Adipocyte (in vitro differentiated cells): ENCODE results near the gene CDKN2B-AS1.

ENCODE experiments used
- DNase-seq: peaks from one replicate; pipeline ENCODE4 v3.0.0-alpha.2; 2015; ENCODE audit warnings: low read depth
- H3K27me3 ChIP-seq: replicated peaks from 2 replicates; pipeline ENCODE4 v1.7.0; 2013; ENCODE audit warnings: mild to moderate bottlenecking, low read length, moderate library complexity; ENCODE audit not compliant: control insufficient read depth, insufficient read depth
- H3K36me3 ChIP-seq: 2 replicates; pipeline ENCODE4 v1.7.0; 2013; ENCODE audit warnings: low read length, mild to moderate bottlenecking, moderate library complexity; ENCODE audit not compliant: control insufficient read depth, insufficient read depth, severe bottlenecking
- H3K4me1 ChIP-seq: 2 replicates; pipeline ENCODE4 v1.7.0; 2013; ENCODE audit warnings: mild to moderate bottlenecking, low read length, moderate library complexity; ENCODE audit not compliant: control insufficient read depth, insufficient read depth
- H3K4me3 ChIP-seq: 2 replicates; pipeline ENCODE4 v1.7.0; 2013; ENCODE audit warnings: mild to moderate bottlenecking, low read length, moderate library complexity
- H3K9ac ChIP-seq: 2 replicates; pipeline ENCODE4 v1.7.0; 2013; ENCODE audit warnings: mild to moderate bottlenecking, low read length, moderate library complexity
- H3K9me3 ChIP-seq: 2 replicates; pipeline ENCODE4 v1.7.0; 2013; ENCODE audit warnings: mild to moderate bottlenecking, low read length, moderate library complexity; ENCODE audit not compliant: control insufficient read depth

CDKN2B-AS1 gene

DNA sequence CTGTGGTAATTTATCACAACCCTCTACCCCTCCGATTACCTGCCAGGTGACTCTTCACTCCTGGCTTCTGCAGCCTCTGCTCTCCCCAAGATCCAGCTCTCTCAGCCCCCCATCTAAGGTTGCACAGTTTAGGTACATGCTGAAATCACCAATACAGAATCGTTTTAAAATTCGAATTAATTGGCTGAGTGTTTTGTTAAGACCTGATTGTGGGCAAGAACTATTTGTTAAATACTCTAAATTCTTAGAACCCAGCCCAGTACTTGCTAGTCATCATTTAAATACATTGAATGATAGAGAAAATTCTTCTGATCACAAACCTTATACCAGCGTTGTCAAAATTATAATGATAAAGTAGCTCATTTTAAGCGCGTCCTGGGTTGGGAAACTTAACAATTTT, 162.0 kb downstream of the CDKN2B-AS1 start:
- no peak for DNase-seq
- H3K4me1 ChIP-seq, result peaks cover 22% of the 10 kb centered on the region
- H3K4me3 ChIP-seq, result no peak overlapping the region
- H3K36me3 ChIP-seq, result no peaks in the 10 kb centered on the region
- no peak overlapping the region for H3K9ac ChIP-seq
- no peaks in the 10 kb centered on the region for H3K9me3 ChIP-seq
- no peaks in the 10 kb centered on the region for H3K27me3 ChIP-seq

DNA sequence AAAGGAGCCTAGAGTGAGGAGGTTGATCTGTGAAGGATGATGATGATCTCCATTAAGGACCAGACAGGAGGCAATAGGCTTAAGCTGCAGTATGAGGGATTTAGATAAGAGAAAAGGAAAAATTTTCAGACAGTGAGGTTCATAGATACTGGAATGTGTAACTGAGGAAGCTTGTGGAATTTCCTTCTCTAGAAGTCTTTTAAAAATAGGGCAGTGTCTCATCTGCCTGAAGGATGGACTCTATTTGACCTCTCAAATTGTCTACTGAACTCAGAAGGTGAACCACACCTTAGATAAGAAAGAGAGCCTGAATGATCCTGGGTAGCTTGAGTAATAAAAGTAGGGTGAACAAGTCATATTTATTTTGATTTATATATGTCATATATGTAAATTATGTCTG, 162.7 kb downstream of the CDKN2B-AS1 start:
- no peaks in the 10 kb centered on the region for H3K36me3 ChIP-seq
- H3K27me3 ChIP-seq, result no peaks in the 10 kb centered on the region
- DNase-seq, result no peak
- H3K4me3 ChIP-seq, result no peak overlapping the region
- H3K4me1 ChIP-seq, result peaks cover 22% of the 10 kb centered on the region
- H3K9ac ChIP-seq, result no peak overlapping the region
- no peaks in the 10 kb centered on the region for H3K9me3 ChIP-seq

DNA sequence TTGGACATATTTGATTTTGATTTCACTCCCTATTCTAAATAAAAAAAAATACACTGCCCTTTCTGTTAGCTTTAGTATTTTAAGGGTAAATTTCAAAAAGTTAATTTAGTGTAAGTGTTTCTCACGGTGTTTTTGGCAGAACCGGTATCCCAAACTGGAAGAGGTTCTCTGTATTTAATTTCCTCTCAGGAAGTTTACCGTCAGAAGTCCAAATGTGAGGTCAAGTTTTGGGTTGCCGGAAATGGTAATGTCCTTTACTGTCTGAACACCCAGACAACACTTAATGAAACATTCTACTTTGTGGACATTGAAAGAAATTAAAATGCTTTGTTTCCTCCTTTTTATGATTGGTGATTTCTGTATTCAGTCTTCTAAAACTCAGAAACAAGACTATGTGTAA, 163.2 kb downstream of the CDKN2B-AS1 start:
- Histone ChIP-seq H3K9ac (no peak overlapping the region), H3K4me1 (peaks cover 22% of the 10 kb centered on the region), H3K4me3 (no peak overlapping the region), H3K9me3 (no peaks in the 10 kb centered on the region), H3K27me3 (no peaks in the 10 kb centered on the region), H3K36me3 (no peaks in the 10 kb centered on the region)
- no peak for DNase-seq

DNA sequence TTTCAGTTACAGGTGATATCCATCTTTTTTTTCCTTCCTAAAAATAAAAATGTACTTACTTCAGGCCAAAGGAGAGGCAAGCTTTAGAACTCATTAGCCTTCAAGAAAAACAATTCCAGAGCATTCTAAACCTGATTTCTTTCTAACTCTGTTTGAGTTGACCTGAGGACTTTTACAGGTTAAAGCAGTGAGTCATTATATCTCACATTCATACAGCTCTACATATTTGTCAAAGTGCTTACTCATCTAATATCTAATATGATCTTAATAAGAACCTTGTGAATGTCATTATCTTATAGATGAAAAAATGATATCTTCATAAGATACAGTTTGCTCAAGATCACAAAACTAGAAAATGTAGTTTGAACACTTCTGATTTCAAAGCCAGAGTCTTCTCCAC, 163.7 kb downstream of the CDKN2B-AS1 start:
- Histone ChIP-seq H3K27me3 (no peaks in the 10 kb centered on the region), H3K4me3 (peak overlapping the region; percentile 73), H3K9ac (peak overlapping the region; percentile 68), H3K4me1 (peaks cover 22% of the 10 kb centered on the region), H3K36me3 (no peaks in the 10 kb centered on the region), H3K9me3 (no peaks in the 10 kb centered on the region)
- DNase-seq, result no peak

DNA sequence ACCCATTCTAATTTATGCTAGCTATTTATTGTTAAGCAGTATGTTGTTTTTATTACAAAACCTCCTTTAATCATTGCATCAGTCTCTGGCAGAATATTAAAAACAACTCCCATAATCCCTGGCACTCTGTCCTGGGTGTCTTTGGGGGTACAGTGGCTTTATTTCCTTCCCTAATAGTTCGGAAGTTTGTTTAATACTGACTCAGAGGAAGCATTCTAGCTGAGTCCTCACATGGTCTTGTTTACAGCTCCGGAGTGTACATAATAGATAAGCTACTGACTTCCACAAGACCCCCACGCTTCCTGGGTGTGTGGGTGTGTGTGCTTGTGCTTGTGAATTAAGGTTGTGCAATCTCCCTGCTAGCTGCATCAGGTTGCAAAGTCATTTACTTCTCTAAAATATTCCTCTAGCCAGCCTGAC, 164.3 kb downstream of the CDKN2B-AS1 start:
- H3K4me1 ChIP-seq, result peaks cover 22% of the 10 kb centered on the region
- H3K27me3 ChIP-seq, result no peaks in the 10 kb centered on the region
- peak overlapping the region; percentile 73 for H3K4me3 ChIP-seq
- no peaks in the 10 kb centered on the region for H3K36me3 ChIP-seq
- DNase-seq, result peak; percentile 80
- H3K9ac ChIP-seq, result peak overlapping the region; percentile 68
- H3K9me3 ChIP-seq, result no peaks in the 10 kb centered on the region

DNA sequence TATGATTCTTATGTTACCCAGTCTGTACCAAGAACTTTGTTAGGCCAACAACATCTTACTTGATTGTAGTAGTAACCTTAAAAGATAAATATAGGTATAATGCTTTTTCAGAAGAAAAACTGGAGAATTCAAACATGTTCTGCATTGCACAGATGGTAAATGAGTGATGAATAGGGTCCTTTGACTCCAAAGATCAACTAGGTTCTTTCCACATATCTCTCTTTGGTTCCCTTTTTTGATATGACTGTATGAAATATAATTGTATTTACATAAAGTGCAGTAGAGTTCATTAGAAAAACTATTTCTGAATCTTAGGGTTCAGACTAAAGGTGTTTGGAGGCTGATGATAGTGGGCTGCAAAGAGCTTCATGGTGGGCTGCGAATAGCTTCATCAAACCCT, 165.0 kb downstream of the CDKN2B-AS1 start:
- no peak for DNase-seq
- H3K4me1 ChIP-seq, result peaks cover 22% of the 10 kb centered on the region
- H3K9me3 ChIP-seq, result no peaks in the 10 kb centered on the region
- H3K4me3 ChIP-seq, result no peak overlapping the region
- H3K9ac ChIP-seq, result no peak overlapping the region
- H3K27me3 ChIP-seq, result no peaks in the 10 kb centered on the region
- no peaks in the 10 kb centered on the region for H3K36me3 ChIP-seq

DNA sequence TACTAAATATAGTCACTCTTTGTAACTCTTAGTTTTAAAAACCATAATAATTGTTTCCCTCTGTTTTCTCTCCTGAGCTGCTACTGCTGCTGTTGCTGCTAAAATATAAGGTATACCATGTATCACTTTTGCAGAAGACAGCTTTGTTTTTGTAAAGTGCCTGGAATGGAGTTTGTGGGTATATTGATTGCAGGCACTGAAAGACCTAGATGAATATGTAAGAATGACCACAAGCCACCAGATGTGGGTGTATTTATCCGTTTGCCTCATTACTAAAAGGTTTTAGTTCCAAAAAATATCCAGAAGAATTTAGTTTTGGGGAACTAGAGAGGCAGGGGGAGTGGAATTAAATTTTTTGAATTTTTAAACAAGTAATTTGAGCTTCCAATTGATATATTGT, 165.6 kb downstream of the CDKN2B-AS1 start:
- Histone ChIP-seq H3K4me3 (no peak overlapping the region), H3K36me3 (no peaks in the 10 kb centered on the region), H3K9me3 (no peaks in the 10 kb centered on the region), H3K27me3 (no peaks in the 10 kb centered on the region), H3K9ac (no peak overlapping the region), H3K4me1 (peaks cover 26% of the 10 kb centered on the region)
- DNase-seq, result no peak

DNA sequence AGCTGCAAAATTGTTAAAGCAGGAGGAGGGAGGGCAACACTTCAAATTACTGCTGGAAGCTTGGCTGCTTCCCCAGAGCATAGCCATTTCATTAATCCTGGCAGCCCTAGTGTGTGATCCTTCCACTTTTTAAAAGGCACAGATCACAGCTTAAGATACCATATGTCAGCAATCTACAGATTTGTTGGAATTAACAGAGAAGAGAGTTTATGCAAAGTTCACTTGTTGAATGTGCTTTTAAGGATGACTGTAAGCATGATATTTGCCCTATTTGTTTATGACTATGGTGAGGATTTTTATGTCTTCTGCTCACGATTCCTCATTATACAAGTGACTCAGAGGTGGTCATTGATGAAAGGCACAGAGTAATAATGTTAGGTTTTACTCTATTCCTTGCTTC, 170.6 kb downstream of the CDKN2B-AS1 start:
- Histone ChIP-seq H3K4me3 (no peak overlapping the region), H3K27me3 (no peaks in the 10 kb centered on the region), H3K36me3 (no peaks in the 10 kb centered on the region), H3K4me1 (peaks cover 22% of the 10 kb centered on the region), H3K9ac (no peak overlapping the region), H3K9me3 (no peaks in the 10 kb centered on the region)
- DNase-seq, result no peak

DNA sequence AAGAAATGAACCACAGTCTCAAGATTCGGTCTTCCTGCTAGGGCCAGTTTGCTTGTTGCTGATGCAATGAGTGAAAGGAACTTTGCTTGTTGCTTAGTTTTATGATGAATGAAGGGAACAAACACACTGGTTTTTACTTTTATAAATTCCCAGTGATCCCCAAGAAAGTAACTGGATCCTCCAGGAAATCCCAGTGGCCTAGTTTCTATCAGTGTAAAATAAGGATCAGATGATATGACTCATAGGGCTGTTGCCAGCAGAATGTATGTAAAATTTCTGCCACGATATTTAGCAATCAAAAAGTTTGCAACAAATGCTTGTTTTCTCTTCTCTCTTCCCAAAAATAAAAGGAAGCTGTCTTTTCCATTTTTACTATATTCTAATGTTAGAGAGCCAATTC, 174.7 kb downstream of the CDKN2B-AS1 start:
- peak; percentile 75 for DNase-seq
- Histone ChIP-seq H3K36me3 (no peaks in the 10 kb centered on the region), H3K9ac (peak overlapping the region; percentile 36), H3K27me3 (no peaks in the 10 kb centered on the region), H3K4me3 (peak overlapping the region; percentile 20), H3K9me3 (no peaks in the 10 kb centered on the region), H3K4me1 (peaks cover 27% of the 10 kb centered on the region)

DNA sequence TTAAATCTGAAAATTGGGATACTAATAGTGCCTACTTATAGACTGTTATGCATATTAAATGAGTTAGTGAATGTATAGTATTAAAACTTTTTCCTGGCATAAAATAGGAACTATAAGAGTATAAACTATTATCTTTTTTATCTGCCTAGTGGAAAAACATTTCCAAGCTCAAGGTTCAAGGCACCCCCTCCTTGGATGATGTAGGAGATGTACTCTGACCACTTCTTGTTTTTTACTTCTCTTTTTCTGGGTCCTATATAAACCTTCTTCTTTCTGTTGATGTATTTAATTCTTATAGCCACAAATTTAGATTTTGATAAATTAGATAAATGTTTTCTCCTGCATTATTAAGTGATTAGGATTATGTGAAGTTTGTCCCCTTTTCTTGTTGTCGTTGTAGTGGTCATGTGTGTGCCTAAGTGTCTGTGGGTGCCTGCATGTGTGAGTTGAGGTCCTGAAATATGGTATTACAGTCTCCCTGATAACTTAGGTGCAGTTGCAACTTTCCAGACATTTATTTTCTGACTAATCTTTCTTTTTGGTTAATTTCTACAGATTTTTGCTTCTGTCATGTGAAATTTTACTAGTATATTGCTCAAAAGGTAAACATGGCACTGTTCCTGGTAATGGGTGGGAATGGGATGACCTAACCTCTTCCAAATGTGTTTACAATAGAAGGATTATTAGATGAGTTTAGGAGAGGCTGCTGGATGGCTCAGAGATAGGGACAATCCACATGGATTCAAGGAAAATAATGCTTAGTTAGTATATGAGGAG, 175.3 kb downstream of the CDKN2B-AS1 start:
- DNase-seq, result peak; percentile 38
- peak overlapping the region; percentile 36 for H3K9ac ChIP-seq
- no peaks in the 10 kb centered on the region for H3K9me3 ChIP-seq
- no peaks in the 10 kb centered on the region for H3K36me3 ChIP-seq
- H3K27me3 ChIP-seq, result no peaks in the 10 kb centered on the region
- no peak overlapping the region for H3K4me3 ChIP-seq
- H3K4me1 ChIP-seq, result peaks cover 26% of the 10 kb centered on the region
